ENCODE data around the gene PRKCA.
"Not testable (repeated sequence)": the region's sequence is repeated elsewhere in the genome, so short reads cannot be mapped to it uniquely, and the experiment has no call there.

The PRKCA gene

GRCh38 chr17:66469890-66470289 lies 167.5 kb downstream of the PRKCA start:
- DNase-seq: no peak

DNA sequence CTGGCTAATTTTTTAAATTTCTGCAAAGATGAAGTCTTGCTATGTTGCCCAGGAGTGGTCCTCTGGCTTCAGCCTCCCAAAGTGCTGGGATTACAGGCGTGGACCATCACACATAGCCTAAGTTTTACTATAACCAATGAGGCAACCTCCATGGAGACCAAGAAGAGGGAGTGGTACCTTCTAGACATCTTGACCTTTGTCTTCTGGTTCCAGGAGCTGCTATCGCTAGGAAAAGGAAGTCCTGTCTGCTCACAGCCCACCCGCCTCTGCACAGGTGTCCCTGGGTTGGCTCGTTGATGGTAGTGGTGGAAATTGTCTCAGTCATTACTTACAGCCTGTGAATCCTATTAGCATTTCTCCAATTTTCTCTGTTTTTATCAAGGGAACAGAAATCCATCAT lies 169.7 kb downstream of the PRKCA start:
- no peak for DNase-seq

DNA sequence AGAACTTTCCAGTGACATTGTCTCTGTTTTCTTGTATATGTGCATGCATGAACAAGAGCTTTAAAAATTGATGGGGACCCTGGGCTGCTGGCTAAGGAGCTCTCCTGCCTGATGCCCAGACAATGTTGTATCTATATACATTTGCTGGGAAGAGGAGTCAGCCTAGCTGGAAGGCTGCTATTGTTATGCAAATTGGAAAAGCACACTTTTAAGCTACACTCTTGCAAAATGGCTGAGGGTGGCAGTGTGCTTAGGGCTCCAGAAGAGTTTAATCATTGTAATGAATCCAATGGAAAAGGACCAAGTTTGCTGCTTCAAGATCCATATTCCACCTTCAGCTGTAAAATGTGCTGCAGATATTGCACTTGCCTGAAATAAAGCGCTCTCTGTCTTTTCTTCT lies 171.8 kb downstream of the PRKCA start:
- no peak for DNase-seq

GRCh38 chr17:66474806-66475497 lies 172.5 kb downstream of the PRKCA start:
- no peak for DNase-seq

DNA sequence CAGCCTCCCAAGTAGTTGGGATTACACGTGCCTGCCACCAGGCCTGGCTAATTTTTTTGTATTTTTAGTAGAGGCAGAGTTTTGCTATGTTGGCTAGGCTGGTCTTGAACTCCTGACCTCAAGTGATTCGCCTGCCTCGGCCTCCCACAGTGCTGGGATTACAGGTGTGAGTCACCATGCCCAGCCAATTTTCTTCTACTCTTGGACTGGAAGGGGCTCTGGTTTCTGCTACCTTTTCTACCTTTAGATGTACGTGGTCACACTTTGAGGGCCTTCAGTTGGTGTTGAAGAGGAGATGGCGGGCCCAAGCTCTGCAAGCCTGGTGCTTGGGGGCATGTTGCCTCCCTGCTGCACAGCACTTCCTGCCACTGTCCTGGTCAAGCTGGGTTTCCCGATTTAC lies 173.6 kb downstream of the PRKCA start:
- no peak for DNase-seq

DNA sequence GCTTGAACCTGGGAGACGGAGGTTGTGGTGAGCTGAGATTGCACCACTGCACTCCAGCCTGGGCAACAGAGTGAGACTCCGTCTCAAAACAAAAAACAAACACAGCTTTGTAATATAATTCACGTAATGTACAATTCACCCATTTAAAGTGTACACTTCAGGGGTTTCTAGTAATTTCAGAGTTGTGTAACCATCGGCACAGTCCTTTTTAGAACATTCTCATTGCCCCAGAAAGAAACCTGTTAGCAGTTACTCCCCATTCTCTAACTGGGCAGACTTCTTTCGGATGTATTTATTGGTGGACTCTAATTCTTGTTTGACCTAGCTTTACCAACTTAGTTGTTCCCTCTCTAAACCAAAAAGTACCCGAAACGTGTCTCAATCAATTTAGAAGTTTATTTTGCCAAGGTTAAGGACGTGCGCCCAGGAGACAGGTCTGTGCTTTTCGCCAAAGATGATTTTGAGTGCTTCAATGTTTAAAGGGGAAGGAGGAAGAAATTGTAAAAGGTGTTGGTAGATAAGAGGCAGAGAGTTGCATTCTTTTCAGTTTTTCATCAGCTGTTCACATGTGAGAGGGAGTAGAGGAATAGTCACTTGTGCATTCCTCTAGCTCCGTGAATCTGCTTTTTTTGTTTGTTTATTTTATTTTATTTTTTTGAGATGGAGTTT lies 175.3 kb downstream of the PRKCA start:
- DNase-seq: no peak

DNA sequence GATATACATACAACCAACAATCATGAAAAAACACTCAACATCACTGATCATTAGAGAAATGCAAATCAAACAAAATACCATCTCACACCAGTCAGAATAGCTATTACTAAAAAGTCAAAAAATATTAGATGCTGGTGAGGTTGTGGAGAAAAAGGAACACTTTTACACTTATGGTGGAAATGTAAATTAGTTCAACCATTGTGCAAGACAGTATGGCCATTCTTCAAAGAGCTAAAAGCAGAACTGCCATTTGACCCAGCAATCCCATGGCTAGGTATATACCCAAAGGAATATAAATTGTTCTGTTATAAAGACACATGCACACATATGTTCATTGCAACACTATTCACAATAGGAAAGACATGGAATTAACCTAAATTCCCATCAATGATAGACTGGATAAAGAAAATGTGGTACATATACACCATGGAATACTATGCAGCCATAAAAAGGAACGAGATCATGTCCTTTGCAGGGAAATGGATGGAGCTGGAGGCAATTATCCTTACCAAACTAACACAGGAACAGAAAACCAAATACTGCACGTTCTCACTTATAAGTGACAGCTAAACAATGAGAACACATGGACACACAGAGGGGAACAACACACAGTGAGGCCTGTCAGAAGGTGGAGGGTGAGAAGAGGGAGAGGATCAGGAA lies 176.9 kb downstream of the PRKCA start:
- DNase-seq: not testable (repeated sequence)

GRCh38 chr17:66480243-66480642 lies 177.8 kb downstream of the PRKCA start:
- DNase-seq: no peak

DNA sequence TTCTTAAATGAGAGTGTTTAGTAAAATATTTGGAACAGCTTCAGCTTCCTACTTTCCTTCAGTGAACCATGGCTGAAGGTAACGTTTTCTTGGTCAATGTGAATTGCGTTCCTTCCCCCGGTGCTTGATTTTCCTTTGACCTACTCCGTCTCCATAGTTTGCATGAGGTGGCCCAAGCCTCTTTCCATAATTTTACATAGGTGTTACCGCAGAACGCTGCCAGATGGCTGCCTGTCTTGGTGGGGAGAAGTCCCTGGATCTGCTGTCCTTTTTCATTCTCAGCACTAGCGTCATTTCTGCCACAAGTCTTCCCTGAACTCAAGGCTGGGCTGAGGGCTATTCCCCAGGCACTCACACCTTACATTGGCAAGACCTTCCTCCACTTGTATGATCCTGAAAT lies 178.4 kb downstream of the PRKCA start:
- no peak for DNase-seq

GRCh38 chr17:66481271-66481670 lies 178.9 kb downstream of the PRKCA start:
- DNase-seq: no peak

- no peak for DNase-seq
Observed at GRCh38 chr17:66483906-66484305, 181.5 kb downstream of the PRKCA start.

DNA sequence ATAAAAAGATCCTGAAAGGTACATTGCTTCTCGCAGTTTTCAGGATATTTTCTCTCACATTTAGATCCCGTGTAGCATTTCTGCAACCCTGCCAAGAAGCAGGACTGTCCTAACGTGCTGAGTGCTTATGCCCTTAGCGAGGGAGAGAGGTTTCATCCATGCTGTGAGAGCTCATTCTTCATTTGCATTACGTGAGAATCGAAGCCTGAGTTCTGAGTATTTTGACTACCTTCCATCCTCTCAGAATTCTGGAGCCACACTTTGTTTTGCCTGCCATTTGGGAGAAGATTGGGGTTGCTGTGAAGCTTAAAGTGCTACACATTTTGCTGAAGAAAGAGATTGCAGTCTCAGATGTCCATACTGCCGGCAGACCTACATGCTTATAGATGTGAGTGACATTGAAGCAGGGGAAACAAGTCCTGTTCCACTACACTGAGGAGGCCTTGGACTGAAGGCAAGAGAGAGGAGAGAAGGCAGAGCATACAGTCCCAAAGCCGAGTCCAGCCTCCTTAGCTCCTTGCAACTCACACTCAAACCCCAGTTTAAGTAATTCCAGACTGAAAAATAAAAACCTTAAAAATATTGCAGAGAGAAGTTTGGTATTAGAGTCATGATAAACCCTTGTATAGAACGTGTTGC lies 183.0 kb downstream of the PRKCA start:
- DNase-seq: no peak

DNA sequence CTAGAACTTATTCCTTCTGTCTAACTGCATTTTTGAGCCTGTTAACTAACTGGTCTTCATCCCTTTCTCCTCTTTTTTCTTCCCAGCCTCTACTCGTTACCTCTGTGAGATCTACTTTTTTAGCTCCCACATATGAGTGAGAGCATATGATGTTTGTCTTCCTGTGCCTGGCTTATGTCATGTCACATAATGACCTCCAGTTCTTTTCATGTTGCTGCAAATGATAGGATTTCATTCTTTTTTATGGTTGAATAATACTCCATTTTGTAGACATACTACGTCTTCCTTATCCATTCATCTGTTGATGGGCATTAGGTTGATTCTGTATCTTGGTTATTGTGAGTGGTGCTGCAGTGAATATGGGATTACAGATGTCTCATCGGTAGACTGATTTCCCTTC lies 184.7 kb downstream of the PRKCA start:
- no peak for DNase-seq

GRCh38 chr17:66487981-66488468 lies 185.6 kb downstream of the PRKCA start:
- no peak for DNase-seq

- no peak for DNase-seq
Observed at GRCh38 chr17:66488864-66489263, 186.5 kb downstream of the PRKCA start.

GRCh38 chr17:66489576-66489975 lies 187.2 kb downstream of the PRKCA start:
- DNase-seq: not testable (repeated sequence)

DNA sequence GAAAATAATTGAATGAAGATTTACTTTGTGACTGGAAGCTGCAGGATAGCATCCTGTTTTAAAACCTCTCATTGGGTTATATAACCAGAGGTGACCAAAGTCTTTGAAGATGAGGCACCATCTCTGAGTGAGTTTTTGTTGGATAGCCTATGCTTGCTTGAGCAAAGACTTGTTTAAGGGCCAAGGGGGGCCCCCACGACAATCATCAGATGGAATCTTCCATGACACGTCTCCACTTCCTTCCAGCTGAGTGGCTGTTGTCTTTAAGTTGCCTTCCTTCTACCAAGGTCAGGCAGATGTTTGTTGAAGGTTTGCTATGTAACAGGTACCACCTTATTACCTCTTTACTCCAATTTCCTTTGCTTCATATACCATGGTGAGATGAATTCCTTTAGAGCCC lies 188.8 kb downstream of the PRKCA start:
- DNase-seq: no peak

DNA sequence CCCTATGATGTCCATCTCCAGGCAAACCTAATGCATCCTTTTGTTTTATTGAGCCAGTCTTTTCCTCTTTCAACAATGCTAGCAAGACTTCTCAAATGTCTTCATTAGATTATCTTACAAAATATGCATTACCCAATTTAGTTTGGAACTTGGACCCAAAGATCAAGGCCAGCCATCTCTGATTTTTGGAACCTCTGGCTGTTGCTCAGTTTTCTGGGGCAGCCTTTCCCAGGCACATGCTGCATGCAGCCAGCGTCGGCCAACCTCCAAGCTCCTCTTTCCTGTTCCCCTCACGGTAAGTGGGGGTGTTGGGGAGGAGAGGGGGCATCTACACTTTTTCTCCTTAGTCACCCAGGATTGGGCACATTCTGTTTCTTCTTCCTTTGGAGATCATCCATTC lies 189.3 kb downstream of the PRKCA start:
- DNase-seq: no peak

- DNase-seq: no peak
Observed at GRCh38 chr17:66492080-66492479, 189.7 kb downstream of the PRKCA start.

DNA sequence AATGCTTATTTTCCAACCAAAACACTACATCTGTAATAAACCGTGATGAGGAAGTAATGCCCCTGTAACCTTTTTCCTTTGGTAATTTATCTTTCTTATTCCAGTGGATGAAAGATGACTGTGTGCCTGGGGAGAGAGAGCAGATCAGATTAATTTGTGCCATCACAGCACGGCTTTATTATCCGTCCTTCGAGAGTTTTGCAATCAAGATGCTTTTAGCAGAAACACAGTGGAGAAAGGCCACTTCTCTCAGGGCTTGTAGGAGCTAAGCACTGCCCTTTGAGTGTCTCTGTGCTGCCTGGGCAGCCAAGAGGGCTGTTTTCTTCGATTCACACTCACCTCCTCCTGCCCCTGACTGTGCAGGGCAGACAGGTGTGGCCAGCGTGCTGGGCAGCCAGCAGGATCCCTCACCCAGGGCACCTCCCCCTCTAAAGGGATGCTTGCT lies 190.2 kb downstream of the PRKCA start:
- peak; percentile 6 for DNase-seq

- DNase-seq: no peak
Observed at GRCh38 chr17:66493283-66494019, 191.0 kb downstream of the PRKCA start.

DNA sequence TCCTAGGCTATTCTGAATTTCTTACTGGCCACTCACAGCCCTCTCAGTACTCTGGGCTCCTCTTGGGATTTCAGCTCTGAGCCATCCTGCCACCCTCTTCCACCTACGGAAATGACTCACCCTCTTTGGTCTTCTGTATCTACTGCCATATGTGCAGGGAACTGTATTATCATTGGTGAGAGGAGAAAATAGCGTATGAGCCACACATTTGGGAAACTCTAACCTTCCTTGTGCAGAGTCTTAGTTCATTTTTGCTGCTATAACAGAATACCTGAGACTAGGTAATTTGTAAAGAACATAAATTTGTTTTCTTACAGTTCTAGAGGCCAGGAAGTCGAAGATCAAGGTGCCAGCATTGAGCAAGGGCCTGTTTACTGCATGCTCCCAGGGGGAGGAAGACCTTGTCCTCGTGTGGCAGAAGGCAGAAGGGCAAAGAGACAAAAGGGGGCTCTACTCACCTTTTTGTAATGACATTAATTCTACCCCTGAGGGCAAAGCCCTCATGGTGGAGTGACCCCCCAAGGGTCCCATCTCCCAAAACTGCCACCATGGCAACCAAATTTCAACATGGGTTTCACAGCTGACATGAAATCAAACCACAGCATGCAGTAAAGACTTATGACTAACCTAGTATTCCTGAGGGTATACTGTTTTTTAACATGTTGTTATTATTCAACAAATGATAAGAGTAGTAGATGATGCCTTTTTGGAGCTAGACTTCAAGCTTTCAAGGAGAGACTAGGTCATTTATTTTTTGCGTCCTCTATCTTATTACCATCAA lies 191.8 kb downstream of the PRKCA start:
- DNase-seq: no peak

Data from NCI-H748 treated with DMSO at 0.1 percent for 48 hours (cell line).